A549 (cell line): ENCODE data around the gene PGAM1. TPM values are rescaled to one million over a fixed set of nuclear protein-coding genes. Genes with fewer than 3 reads are reported as not detected.
"Not testable (repeated sequence)": the region's sequence is repeated elsewhere in the genome, so short reads cannot be mapped to it uniquely, and the experiment has no call there.

Experiments
- ATAC-seq, 2 experiments: fragments of 200-7000 bp in 1 of 2; fragments of >200 bp in 1 of 2; cut with Nextera tagmentation in 1 of 2; cut with Tn5 transposase in 1 of 2; 3 replicates each; pipeline versions ENCODE4 v1.8.0 to v1.9.1; 2018 to 2020; ENCODE audit warnings: mild to moderate bottlenecking in 1 of 2, moderate library complexity in 1 of 2
- CTCF ChIA-PET: fragments of 300-600 bp; sonication (Branson Sonifier 250); formaldehyde crosslinking; extraction: SDS; loops from one replicate; lab custom pipeline; 2021; ENCODE audit warnings: antibody characterized with exemption, inconsistent platforms; lab: Yijun Ruan, JAX
- POLR2A ChIA-PET: fragments of 350-600 bp; formaldehyde crosslinking; extraction: SDS; loops from one replicate; lab custom pipeline; 2021; ENCODE audit warnings: antibody characterized with exemption, inconsistent platforms; lab: Yijun Ruan, JAX
- DNase-seq, 2 experiments: peaks; one replicate each; pipeline versions ENCODE4 v3.0.0 to v3.0.0-alpha.2; 2011 to 2016; ENCODE audit warnings: low read depth in 1 of 2, low spot score in 1 of 2
- FAIRE-seq: peaks from 2 replicates; lab custom pipeline; 2011; peaks lifted over from hg19 to GRCh38; lab: Jason Lieb, UNC
- H3K27ac ChIP-seq, 2 experiments: fragments of >200 bp; sonication (Bioruptor Twin); formaldehyde crosslinking; 3 replicates each; pipeline ENCODE4 v1.5.1; 2016 to 2017
- H3K4me1 ChIP-seq: fragments of >200 bp; sonication (Bioruptor Twin); formaldehyde crosslinking; 3 replicates; pipeline ENCODE4 v1.6.1; 2016
- H3K4me2 ChIP-seq: fragments of >200 bp; sonication (Bioruptor Twin); formaldehyde crosslinking; 3 replicates; pipeline ENCODE4 v1.6.1; 2016
- H3K4me3 ChIP-seq: fragments of >200 bp; sonication (Bioruptor Twin); formaldehyde crosslinking; 3 replicates; pipeline ENCODE4 v1.5.1; 2016
- H3K9me3 ChIP-seq: fragments of >200 bp; sonication (Bioruptor Twin); formaldehyde crosslinking; 3 replicates; pipeline ENCODE4 v1.6.1; 2016
- BHLHE40 ChIP-seq: IDR thresholded peaks from 2 replicates; pipeline ENCODE4 v1.6.1; 2012; ENCODE audit warnings: low read depth, low read length, inconsistent platforms
- CBX2 ChIP-seq: fragments of 200-600 bp; sonication (generic); IDR thresholded peaks from 2 replicates; pipeline ENCODE4 v1.6.1; 2016; ENCODE audit warnings: low read depth, mild to moderate bottlenecking, borderline replicate concordance
- CBX8 ChIP-seq: fragments of 200-600 bp; sonication (generic); IDR thresholded peaks from 2 replicates; pipeline ENCODE4 v1.6.1; 2016
- CEBPB ChIP-seq, 2 experiments: fragments of >200 bp in 1 of 2; sonication (Bioruptor Twin) in 1 of 2; formaldehyde crosslinking in 1 of 2; IDR thresholded peaks; 2 replicates each; pipeline ENCODE4 v1.6.1; 2012 to 2016
- CHD2 ChIP-seq: fragments of 150-350 bp; IDR thresholded peaks from 2 replicates; pipeline ENCODE4 v1.6.1; 2014; ENCODE audit warnings: low read length; ENCODE audit not compliant: partially characterized antibody
- CHD4 ChIP-seq: fragments of 200-600 bp; sonication (generic); IDR thresholded peaks from 2 replicates; pipeline ENCODE4 v1.6.1; 2016; ENCODE audit warnings: antibody characterized with exemption, mild to moderate bottlenecking, borderline replicate concordance
- FOSB ChIP-seq: fragments of 250-450 bp; sonication (Bioruptor Pico); IDR thresholded peaks from 2 replicates; pipeline ENCODE4 v1.5.0; 2020; ENCODE audit warnings: mild to moderate bottlenecking, moderate library complexity
- FOXS1 ChIP-seq: fragments of 250-450 bp; sonication (Bioruptor Pico); IDR thresholded peaks from 2 replicates; pipeline ENCODE4 v1.5.0; 2020; ENCODE audit warnings: mild to moderate bottlenecking, moderate library complexity
- HEYL ChIP-seq: fragments of 250-450 bp; sonication (Bioruptor Pico); IDR thresholded peaks from 2 replicates; pipeline ENCODE4 v1.8.0; 2021; ENCODE audit warnings: mild to moderate bottlenecking, moderate library complexity
- HOXA7 ChIP-seq: fragments of 250-450 bp; sonication (Bioruptor Pico); IDR thresholded peaks from 2 replicates; pipeline ENCODE4 v1.5.0; 2020; ENCODE audit warnings: mild to moderate bottlenecking, moderate library complexity
- JUNB ChIP-seq: fragments of >200 bp; sonication (Bioruptor Twin); formaldehyde crosslinking; IDR thresholded peaks from 2 replicates; pipeline ENCODE4 v1.6.1; 2016
- KDM1A ChIP-seq: fragments of 200-600 bp; sonication (generic); IDR thresholded peaks from 2 replicates; pipeline ENCODE4 v1.6.1; 2016; ENCODE audit warnings: low read depth, mild to moderate bottlenecking
- MYC ChIP-seq: IDR thresholded peaks from 2 replicates; pipeline ENCODE4 v1.6.1; 2012; ENCODE audit warnings: mild to moderate bottlenecking, inconsistent platforms, low read length, improper control_type of control experiment, borderline replicate concordance
- NPAS2 ChIP-seq: fragments of 250-450 bp; sonication (Bioruptor Pico); IDR thresholded peaks from 2 replicates; pipeline ENCODE4 v1.8.0; 2022; ENCODE audit warnings: mild to moderate bottlenecking, moderate library complexity, borderline replicate concordance
- PHF8 ChIP-seq: fragments of 200-600 bp; sonication (generic); IDR thresholded peaks from 2 replicates; pipeline ENCODE4 v1.6.1; 2016; ENCODE audit warnings: low read depth, mild to moderate bottlenecking, antibody characterized with exemption, moderate library complexity, borderline replicate concordance
- RARB ChIP-seq: fragments of 250-450 bp; sonication (Bioruptor Pico); IDR thresholded peaks from 2 replicates; pipeline ENCODE4 v1.8.0; 2021; ENCODE audit warnings: mild to moderate bottlenecking, moderate library complexity
- RFX5 ChIP-seq: fragments of 450-650 bp; IDR thresholded peaks from 2 replicates; pipeline ENCODE4 v1.7.1; 2014; ENCODE audit warnings: antibody characterized with exemption, mild to moderate bottlenecking, moderate library complexity
- RNF2 ChIP-seq: fragments of 200-600 bp; sonication (generic); IDR thresholded peaks from 2 replicates; pipeline ENCODE4 v1.6.1; 2016; ENCODE audit warnings: low read depth, mild to moderate bottlenecking, antibody characterized with exemption, moderate library complexity, borderline replicate concordance
- SMC3 ChIP-seq: fragments of >200 bp; sonication (Bioruptor Twin); formaldehyde crosslinking; IDR thresholded peaks from 3 replicates; pipeline ENCODE4 v1.6.1; 2018; ENCODE audit warnings: inconsistent platforms
- SREBF2 ChIP-seq: fragments of 450-650 bp; IDR thresholded peaks from 2 replicates; pipeline ENCODE4 v1.6.1; 2014; ENCODE audit warnings: mild to moderate bottlenecking, moderate library complexity
- TFCP2L1 ChIP-seq: fragments of 250-450 bp; sonication (Bioruptor Pico); IDR thresholded peaks from 2 replicates; pipeline ENCODE4 v1.5.0; 2021; ENCODE audit warnings: mild to moderate bottlenecking
- TP53 ChIP-seq: fragments of 250-450 bp; sonication (Bioruptor Pico); IDR thresholded peaks from 2 replicates; pipeline ENCODE4 v1.5.0; 2021; ENCODE audit warnings: mild to moderate bottlenecking, moderate library complexity
- ZFP36 ChIP-seq: fragments of 450-650 bp; IDR thresholded peaks from 2 replicates; pipeline ENCODE4 v1.6.1; 2014; ENCODE audit warnings: borderline replicate concordance; ENCODE audit not compliant: partially characterized antibody
- ZSCAN20 ChIP-seq: fragments of 250-450 bp; sonication (Bioruptor Pico); IDR thresholded peaks from 2 replicates; pipeline ENCODE4 v1.8.0; 2022; ENCODE audit warnings: mild to moderate bottlenecking, moderate library complexity
- WGBS: methylation state at CpG from one replicate; pipeline ENCODE4 v1.1.6; 2017; ENCODE audit errors: missing lambda C conversion rate; 5-methylcytosine and 5-hydroxymethylcytosine counted together
- polyA plus RNA-seq, 4 experiments: library from polyadenylated mRNA; depleted of rRNA in 3 of 4; stranded (reverse); fragments of >200 nt; fragmentation: RNase III in 1 of 4; extraction: RNeasy Plus Mini Kit Qiagen cat#74134 plus additional on column Dnase treatment in 1 of 4; gene quantifications; 2 replicates in 3 of 4; 3 replicates in 1 of 4; pipeline ENCODE4 v1.2.3, GENCODE V29; 2011 to 2017
- TF ChIP-seq, protein P1 (sequence below): fragments of 250-450 bp; sonication (Bioruptor Pico); IDR thresholded peaks from 2 replicates; pipeline ENCODE4 v1.5.0; 2021; ENCODE audit warnings: mild to moderate bottlenecking, moderate library complexity, borderline replicate concordance
- TF ChIP-seq, protein P2 (sequence below): fragments of 150-350 bp; IDR thresholded peaks from 2 replicates; pipeline ENCODE4 v1.6.1; 2014; ENCODE audit warnings: low read depth, mild to moderate bottlenecking, low read length
- TF ChIP-seq, protein P3 (sequence below): fragments of 250-450 bp; sonication (Bioruptor Pico); IDR thresholded peaks from 2 replicates; pipeline ENCODE4 v1.5.0; 2020; ENCODE audit warnings: low read depth, mild to moderate bottlenecking, moderate library complexity

PGAM1 gene
- polyA plus RNA-seq, 2 of the 4 experiments (the other 2 are of a cell fraction): 459 to 557 TPM

DNA sequence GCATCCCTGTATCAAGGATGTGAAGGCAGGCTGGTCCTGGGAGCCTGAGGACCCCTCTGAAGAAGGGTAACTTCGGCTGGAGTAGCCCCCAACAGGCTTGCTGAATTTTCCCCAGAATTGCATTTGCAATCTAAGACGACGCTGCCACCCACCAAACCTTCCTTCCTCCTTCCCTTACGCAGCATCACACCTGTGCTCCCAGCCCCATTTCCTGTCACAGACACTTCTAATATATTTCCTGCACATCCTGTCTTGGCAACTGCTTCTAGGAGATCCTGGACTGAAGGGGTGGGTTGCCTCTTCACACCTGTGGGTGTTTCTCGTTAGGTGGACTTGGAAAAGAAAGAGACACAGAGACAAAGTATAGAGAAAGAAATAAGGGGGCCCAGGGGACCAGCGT is 9.4 kb upstream of the PGAM1 start:
- DNase-seq: no peak
- Histone ChIP-seq H3K4me3 (no peak overlapping the region), H3K4me2 (no peak overlapping the region), H3K4me1 (no peaks in the 10 kb centered on the region), H3K27ac (no peak overlapping the region), H3K9me3 (no peaks in the 10 kb centered on the region)
- ChIA-PET CTCF (interaction anchor here (1.1 kb wide), 1 partner anchor 20 kb away, joined by 4 read pairs; no protein-coding TSS in a partner anchor), POLR2A (no interaction called here)
- no peak for ATAC-seq
- TF ChIP-seq RFX5: no peak
- no peak for TF ChIP-seq TFCP2L1 (CRISPR knock-in tag)
- TF ChIP-seq, protein P1, sequence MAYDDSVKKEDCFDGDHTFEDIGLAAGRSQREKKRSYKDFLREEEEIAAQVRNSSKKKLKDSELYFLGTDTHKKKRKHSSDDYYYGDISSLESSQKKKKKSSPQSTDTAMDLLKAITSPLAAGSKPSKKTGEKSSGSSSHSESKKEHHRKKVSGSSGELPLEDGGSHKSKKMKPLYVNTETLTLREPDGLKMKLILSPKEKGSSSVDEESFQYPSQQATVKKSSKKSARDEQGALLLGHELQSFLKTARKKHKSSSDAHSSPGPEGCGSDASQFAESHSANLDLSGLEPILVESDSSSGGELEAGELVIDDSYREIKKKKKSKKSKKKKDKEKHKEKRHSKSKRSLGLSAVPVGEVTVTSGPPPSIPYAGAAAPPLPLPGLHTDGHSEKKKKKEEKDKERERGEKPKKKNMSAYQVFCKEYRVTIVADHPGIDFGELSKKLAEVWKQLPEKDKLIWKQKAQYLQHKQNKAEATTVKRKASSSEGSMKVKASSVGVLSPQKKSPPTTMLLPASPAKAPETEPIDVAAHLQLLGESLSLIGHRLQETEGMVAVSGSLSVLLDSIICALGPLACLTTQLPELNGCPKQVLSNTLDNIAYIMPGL (CRISPR knock-in tag): no peak
- no peak for TF ChIP-seq CEBPB (IDR thresholded peaks at IDR 0.05)
- no peak for TF ChIP-seq MYC
- no peak for TF ChIP-seq NPAS2 (CRISPR knock-in tag)
- no peak for TF ChIP-seq CHD2
- TF ChIP-seq HOXA7 (CRISPR knock-in tag): no peak
- no peak for TF ChIP-seq CBX2
- no peak for TF ChIP-seq BHLHE40
- TF ChIP-seq TP53 (CRISPR knock-in tag): no peak
- TF ChIP-seq RARB (CRISPR knock-in tag): no peak
- TF ChIP-seq, protein P2, sequence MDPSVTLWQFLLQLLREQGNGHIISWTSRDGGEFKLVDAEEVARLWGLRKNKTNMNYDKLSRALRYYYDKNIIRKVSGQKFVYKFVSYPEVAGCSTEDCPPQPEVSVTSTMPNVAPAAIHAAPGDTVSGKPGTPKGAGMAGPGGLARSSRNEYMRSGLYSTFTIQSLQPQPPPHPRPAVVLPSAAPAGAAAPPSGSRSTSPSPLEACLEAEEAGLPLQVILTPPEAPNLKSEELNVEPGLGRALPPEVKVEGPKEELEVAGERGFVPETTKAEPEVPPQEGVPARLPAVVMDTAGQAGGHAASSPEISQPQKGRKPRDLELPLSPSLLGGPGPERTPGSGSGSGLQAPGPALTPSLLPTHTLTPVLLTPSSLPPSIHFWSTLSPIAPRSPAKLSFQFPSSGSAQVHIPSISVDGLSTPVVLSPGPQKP: no peak
- no peak for TF ChIP-seq HEYL (CRISPR knock-in tag)
- TF ChIP-seq KDM1A: no peak
- no peak for TF ChIP-seq CHD4
- no peak for TF ChIP-seq FOXS1 (CRISPR knock-in tag)
- TF ChIP-seq ZFP36: no peak
- no peak for TF ChIP-seq CBX8
- 84% methylated on average over 6 of the region's 6 CpGs for WGBS
- FAIRE-seq: no peak

DNA sequence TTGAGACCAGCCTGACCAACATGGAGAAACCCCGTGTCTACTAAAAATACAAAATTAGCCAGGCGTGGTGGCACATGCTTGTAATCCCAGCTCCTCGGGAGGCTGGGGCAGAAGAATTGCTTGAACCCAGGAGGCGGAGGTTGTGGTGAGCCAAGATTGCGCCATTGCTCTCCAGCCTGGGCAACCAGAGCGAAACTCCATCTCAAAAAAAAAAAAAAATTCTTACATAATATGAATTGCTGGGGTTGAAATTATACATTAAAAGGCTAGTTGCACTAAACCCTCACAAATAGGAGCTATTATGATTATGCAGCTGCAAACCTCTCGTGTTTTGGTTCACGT is 2.3 kb upstream of the PGAM1 start:
- H3K9me3 ChIP-seq, POLR2A ChIA-PET, H3K4me2 ChIP-seq, H3K27ac ChIP-seq, ATAC-seq, H3K4me3 ChIP-seq, DNase-seq, FAIRE-seq: not testable (repeated sequence)
- peaks cover 16% of the 10 kb centered on the region; the same call in 2 of the 3 replicates for H3K4me1 ChIP-seq
- CTCF ChIA-PET: interaction anchor here (0.7 to 1.9 kb wide), 6 partner anchors 9 to 30 kb away, joined by 3 to 6 read pairs (median 6); no protein-coding TSS in a partner anchor
- WGBS: 94% methylated on average over 8 of the region's 8 CpGs

DNA sequence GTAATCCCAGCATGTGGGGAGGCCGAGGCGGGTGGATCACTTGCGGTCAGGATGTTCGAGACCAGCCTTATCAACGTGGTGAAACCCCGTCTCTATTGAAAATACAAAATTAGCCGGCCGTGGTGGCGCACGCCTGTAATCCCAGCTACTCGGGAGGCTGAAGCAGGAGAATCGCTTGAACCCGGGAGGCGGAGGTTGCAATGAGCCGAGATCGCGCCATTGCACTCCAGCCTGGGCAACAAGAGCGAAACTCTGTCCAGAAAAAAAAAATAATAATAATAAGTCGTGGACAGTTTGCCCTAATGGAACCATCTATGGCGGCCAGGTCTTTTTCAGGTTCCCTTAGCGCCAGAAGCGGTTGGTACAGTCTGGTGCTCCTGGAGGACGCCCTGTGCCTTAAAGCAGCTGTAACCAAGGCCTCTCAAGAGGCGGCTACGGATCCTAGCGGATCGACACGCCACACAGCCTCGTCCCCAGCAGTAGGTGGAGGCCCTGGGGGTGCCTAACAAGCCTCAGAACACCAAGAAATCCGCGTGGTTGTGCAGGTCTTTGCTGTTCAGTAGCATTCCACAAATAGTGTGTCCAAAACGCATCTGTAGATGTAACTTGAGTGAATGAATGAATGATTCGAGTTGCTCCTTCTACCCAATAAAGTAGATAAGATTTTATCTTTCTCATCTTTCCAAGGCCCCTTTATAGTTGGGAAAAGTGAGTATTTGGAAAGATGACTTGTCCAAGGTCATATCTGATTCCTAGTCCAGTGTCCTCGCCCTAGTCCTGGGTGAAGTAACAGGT is 982 bp downstream of the PGAM1 start:
- peak; percentile 49 to 56; a peak in 5 of 6 replicates for ATAC-seq
- peak in 1 of 2 experiments; percentile 40 for DNase-seq
- CTCF ChIA-PET: interaction anchor here (0.6 to 1.6 kb wide), 3 partner anchors 21 to 153 kb away, joined by 3 to 6 read pairs (median 3); partner anchors contain the start of gene ANKRD2

More for the DNA sequence above, 982 bp downstream of the PGAM1 start:
- H3K4me3 ChIP-seq: peak overlapping the region; percentile 73
- 3% methylated on average over 34 of the region's 34 CpGs for WGBS
- TF ChIP-seq PHF8 (no peak), SREBF2 (no peak), FOSB (CRISPR knock-in tag) (no peak), MYC (no peak), ZSCAN20 (CRISPR knock-in tag) (no peak), FOXS1 (CRISPR knock-in tag) (no peak), RNF2 (no peak), CBX8 (no peak), JUNB (no peak), SMC3 (no peak), TFCP2L1 (CRISPR knock-in tag) (no peak), TP53 (CRISPR knock-in tag) (no peak)
- TF ChIP-seq, protein P3, sequence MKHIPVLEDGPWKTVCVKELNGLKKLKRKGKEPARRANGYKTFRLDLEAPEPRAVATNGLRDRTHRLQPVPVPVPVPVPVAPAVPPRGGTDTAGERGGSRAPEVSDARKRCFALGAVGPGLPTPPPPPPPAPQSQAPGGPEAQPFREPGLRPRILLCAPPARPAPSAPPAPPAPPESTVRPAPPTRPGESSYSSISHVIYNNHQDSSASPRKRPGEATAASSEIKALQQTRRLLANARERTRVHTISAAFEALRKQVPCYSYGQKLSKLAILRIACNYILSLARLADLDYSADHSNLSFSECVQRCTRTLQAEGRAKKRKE (CRISPR knock-in tag): no peak
- TF ChIP-seq, all 56 proteins: peak for 0
- Histone ChIP-seq H3K4me2 (peak overlapping the region; percentile 72), H3K27ac (peak overlapping the region; percentile 82 to 90), H3K9me3 (no peaks in the 10 kb centered on the region), H3K4me1 (peaks cover 17% of the 10 kb centered on the region; the same call in 2 of the 3 replicates)
- FAIRE-seq: no peak
- POLR2A ChIA-PET: interaction anchor here (0.8 kb wide), 1 partner anchor 26 kb away, joined by 5 read pairs; the partner anchor contains the start of gene RRP12
